ENCODE data around the gene BAIAP2L2. TPM values are rescaled to one million over a fixed set of nuclear protein-coding genes. Genes with fewer than 3 reads are reported as not detected.
"Not testable (repeated sequence)": the region's sequence is repeated elsewhere in the genome, so short reads cannot be mapped to it uniquely, and the experiment has no call there.

BAIAP2L2 gene
- total RNA-seq, 1 experiment from 2014 or later, result 63.3 TPM

- Histone ChIP-seq H3K36me3 (no peaks in the 10 kb centered on the region), H3K9me3 (no peaks in the 10 kb centered on the region), H3K4me3 (no peak overlapping the region), H3K27me3 (no peaks in the 10 kb centered on the region)
- DNase-seq, result no peak
These were observed 69.3 kb downstream of the BAIAP2L2 start for GRCh38 chr22:38040953-38041759.

- DNase-seq, result no peak
- no peaks in the 10 kb centered on the region for H3K27me3 ChIP-seq
- H3K36me3 ChIP-seq, result no peaks in the 10 kb centered on the region
These were observed 71.3 kb downstream of the BAIAP2L2 start for GRCh38 chr22:38038890-38039812.

GRCh38 chr22:38038426-38038825 lies 72.1 kb downstream of the BAIAP2L2 start:
- Histone ChIP-seq H3K36me3 (no peaks in the 10 kb centered on the region), H3K27me3 (no peaks in the 10 kb centered on the region), H3K9me3 (no peaks in the 10 kb centered on the region), H3K4me3 (no peak overlapping the region)
- no peak for DNase-seq

More at GRCh38 chr22:38038890-38039812, 71.3 kb downstream of the BAIAP2L2 start:
- Histone ChIP-seq H3K4me3 (no peak overlapping the region), H3K9me3 (no peaks in the 10 kb centered on the region)

GRCh38 chr22:38037367-38038150 lies 72.9 kb downstream of the BAIAP2L2 start:
- not testable (repeated sequence) for H3K4me3 ChIP-seq, H3K9me3 ChIP-seq, H3K36me3 ChIP-seq, H3K27me3 ChIP-seq, DNase-seq

GRCh38 chr22:38036392-38037062 lies 74.0 kb downstream of the BAIAP2L2 start:
- no peaks in the 10 kb centered on the region for H3K27me3 ChIP-seq
- no peaks in the 10 kb centered on the region for H3K9me3 ChIP-seq
- DNase-seq, result no peak
- H3K4me3 ChIP-seq, result no peak overlapping the region
- no peaks in the 10 kb centered on the region for H3K36me3 ChIP-seq

GRCh38 chr22:38035530-38035885 lies 75.0 kb downstream of the BAIAP2L2 start:
- Histone ChIP-seq H3K9me3 (no peaks in the 10 kb centered on the region), H3K27me3 (no peaks in the 10 kb centered on the region), H3K36me3 (no peaks in the 10 kb centered on the region), H3K4me3 (no peak overlapping the region)
- no peak for DNase-seq

Other genes starting within 250 kb of the BAIAP2L2 start
- 13.8 and 25.3 TPM in 2 replicates for gene MICALL1, start 204.4 kb downstream of the BAIAP2L2 start, total RNA-seq (2014; rRNA removed; shearing (Covaris generic); ENCODE audit: low replicate concordance)
- 0.36 and 2.3 TPM in 2 replicates for gene C22orf23, start 157.1 kb downstream of the BAIAP2L2 start, total RNA-seq (2014; rRNA removed; shearing (Covaris generic); ENCODE audit: low replicate concordance)
- gene POLR2F, start 157.0 kb downstream of the BAIAP2L2 start, total RNA-seq (2014; rRNA removed; shearing (Covaris generic); ENCODE audit: low replicate concordance), result 64.9 and 167 TPM in 2 replicates
- not detected in 2 replicates for gene SOX10, start 126.1 kb downstream of the BAIAP2L2 start, total RNA-seq (2014; rRNA removed; shearing (Covaris generic); ENCODE audit: low replicate concordance)
- gene PICK1, start 53.3 kb downstream of the BAIAP2L2 start, total RNA-seq (2014; rRNA removed; shearing (Covaris generic); ENCODE audit: low replicate concordance), result 7.3 and 21.7 TPM in 2 replicates
- gene SLC16A8, start 26.5 kb downstream of the BAIAP2L2 start, total RNA-seq (2014; rRNA removed; shearing (Covaris generic); ENCODE audit: low replicate concordance), result not detected in 2 replicates
- 2.7 and 3.1 TPM in 2 replicates for gene PLA2G6, start 71.1 kb upstream of the BAIAP2L2 start, total RNA-seq (2014; rRNA removed; shearing (Covaris generic); ENCODE audit: low replicate concordance)
- 15.8 and 22.0 TPM in 2 replicates for gene MAFF, start 91.3 kb upstream of the BAIAP2L2 start, total RNA-seq (2014; rRNA removed; shearing (Covaris generic); ENCODE audit: low replicate concordance)
- 18.6 and 20.4 TPM in 2 replicates for gene TMEM184B, start 162.3 kb upstream of the BAIAP2L2 start, total RNA-seq (2014; rRNA removed; shearing (Covaris generic); ENCODE audit: low replicate concordance)
- gene CSNK1E, start 206.7 kb upstream of the BAIAP2L2 start, total RNA-seq (2014; rRNA removed; shearing (Covaris generic); ENCODE audit: low replicate concordance), result 54.5 and 75.0 TPM in 2 replicates

All from MG63 (cell line).